ENCODE measurements around the gene PRUNE2.

The PRUNE2 gene

GRCh38 chr9:76620581-76620980 is 285.3 kb downstream of the PRUNE2 start:
- no peak for DNase-seq

- DNase-seq: no peak
Measured at GRCh38 chr9:76619640-76620039, 286.3 kb downstream of the PRUNE2 start.

DNA sequence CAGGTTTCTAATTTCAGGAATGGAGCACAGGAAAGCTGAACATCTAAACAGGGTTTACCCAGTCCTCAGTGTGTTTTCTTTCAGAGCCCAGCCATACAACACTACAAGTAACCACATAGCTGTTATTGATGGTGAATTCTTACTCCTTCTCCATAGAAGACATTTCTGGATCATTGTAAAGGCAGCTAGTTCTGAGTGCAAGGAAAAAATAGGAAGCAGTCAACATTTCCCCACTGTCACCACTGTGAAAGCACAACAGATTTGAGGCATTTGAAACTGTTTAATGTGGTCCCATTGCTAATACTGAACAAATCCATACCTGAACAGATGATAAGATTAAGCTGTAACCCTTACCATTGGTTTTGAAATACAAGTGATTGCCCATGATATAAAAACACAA is 286.7 kb downstream of the PRUNE2 start:
- no peak for DNase-seq

- no peak for DNase-seq
Measured at GRCh38 chr9:76618762-76619161, 287.2 kb downstream of the PRUNE2 start.

DNA sequence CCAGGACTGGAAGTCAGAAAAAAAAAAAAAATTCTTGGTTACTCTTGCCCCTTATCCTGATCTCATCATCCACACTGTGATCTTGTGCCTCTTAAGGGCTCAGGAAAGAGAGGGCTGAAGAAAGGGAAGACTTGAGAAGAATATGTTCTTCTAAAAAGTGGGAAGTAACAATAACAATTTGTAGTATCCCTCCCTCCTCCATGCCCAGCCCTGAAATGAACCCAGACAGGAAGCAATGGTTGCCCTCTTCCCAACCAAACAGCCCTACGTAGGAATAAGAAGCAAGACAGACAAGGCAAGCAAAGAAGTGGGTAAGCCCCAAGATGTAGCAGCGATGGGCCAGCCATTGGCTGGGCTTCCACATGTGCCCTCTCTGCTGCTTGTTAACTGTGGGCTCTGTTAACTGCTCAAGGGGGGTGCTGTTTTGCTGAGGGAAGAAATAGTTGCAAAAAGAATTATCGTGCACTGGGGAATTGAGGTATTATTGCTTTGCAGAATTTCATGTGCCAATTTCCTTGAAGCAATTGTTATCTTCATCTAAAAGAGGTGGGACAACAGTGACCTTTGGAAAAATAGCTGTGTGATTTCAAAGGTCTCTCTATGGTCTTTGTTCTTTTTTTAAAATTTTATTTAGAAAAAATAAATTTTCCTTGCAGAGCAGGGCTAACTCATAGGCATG is 288.3 kb downstream of the PRUNE2 start:
- DNase-seq: no peak

- no peak for DNase-seq
Measured at GRCh38 chr9:76616780-76617179, 289.1 kb downstream of the PRUNE2 start.

GRCh38 chr9:76615177-76615603 is 290.7 kb downstream of the PRUNE2 start:
- no peak for DNase-seq

- DNase-seq: no peak
Measured at GRCh38 chr9:76613974-76614373, 291.9 kb downstream of the PRUNE2 start.

DNA sequence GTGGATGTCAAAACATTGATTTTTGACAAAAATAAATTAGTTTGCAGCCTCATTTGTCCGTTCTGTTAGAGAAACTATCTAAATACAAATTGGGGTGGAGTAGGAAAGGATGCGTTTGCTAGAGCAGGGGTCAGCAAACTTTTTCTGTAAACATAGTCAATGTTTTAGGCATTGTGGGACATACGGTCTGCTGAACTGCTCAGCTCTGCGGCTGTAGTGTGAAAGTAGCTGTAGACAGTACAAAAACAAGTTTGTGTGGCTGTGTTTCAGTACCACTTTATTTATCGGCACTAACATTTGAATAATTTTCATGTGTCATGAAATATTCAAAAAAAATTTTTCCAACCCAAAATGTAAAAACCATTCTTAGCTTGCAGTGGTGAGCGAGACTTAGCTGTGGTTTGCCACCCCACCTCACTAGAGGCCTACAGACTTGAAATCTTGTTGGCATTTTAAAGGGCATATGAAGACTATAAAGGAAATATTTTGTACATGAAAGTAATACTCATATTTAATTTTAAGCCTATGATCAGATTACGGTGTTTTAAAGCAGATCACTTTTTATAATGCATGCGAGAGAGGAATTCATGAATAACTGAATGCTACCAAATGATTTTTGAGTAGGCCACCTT is 292.6 kb downstream of the PRUNE2 start:
- no peak for DNase-seq

- no peak for DNase-seq
Measured at GRCh38 chr9:76610011-76610352, 295.9 kb downstream of the PRUNE2 start.

DNA sequence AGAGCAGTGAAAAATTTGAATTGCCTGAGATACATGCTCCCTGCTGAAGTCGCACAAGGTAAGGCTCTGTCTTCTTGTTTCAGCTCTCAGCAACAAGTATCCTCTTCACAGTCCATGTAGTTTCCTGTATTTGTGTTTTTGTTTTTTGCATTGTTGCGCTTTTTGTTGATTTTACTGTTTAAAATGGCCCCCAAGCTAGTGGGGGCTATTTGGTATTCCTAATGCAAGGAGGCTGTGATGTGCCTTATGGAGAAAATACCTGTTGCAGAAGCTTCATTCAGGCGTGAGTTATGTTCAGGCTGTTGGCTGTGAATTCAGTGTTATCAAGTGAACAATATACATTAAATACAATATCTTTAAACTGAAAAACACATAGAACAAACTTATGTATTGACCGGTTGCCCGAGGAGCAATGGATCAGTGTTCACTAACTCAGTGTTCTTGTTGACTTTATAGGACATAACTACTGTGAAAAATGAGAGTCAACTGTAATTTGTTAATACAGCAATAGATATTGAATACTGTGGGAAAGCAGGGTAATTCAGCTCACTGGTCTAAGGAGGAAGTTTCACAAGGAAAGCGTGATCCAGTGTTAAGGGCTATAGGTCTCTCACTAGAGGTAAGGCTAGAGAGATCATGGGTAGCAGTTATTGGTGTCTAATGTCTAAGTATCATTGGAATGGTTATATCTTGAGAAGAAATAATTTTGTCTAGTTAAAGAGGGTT is 296.5 kb downstream of the PRUNE2 start:
- DNase-seq: no peak

DNA sequence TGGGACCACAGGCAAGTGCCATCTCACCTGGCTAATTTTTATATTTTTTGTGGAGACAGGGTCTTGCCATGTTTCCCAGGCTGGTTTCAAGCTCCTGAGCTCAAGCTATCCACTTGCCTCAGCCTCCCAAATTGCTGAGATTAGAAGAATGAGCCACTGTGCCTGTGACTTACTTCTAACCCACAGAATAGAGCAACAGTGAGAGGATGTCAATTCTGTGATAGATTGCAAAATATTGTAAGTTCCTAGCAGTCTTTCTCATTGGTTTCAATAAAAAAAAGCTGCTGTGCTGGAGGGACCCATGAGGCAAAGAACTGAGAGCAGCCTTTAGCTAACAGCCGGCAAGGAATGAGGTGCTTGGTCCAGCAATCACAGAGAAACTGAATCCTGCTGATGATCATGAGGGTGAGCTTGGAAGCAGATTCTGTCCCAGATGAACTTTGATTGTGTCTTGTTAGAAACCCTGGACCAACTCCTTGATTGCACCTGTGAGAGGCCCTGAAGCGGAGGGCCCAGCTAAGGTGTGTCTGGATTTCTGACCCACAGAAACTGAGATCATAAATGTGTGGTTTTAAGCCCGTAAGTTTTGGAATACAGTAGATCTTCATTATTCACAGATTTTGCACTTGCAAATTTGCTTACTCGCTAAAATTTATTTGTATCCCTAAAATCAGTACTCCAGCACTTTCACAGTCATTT is 297.2 kb downstream of the PRUNE2 start:
- DNase-seq: no peak

DNA sequence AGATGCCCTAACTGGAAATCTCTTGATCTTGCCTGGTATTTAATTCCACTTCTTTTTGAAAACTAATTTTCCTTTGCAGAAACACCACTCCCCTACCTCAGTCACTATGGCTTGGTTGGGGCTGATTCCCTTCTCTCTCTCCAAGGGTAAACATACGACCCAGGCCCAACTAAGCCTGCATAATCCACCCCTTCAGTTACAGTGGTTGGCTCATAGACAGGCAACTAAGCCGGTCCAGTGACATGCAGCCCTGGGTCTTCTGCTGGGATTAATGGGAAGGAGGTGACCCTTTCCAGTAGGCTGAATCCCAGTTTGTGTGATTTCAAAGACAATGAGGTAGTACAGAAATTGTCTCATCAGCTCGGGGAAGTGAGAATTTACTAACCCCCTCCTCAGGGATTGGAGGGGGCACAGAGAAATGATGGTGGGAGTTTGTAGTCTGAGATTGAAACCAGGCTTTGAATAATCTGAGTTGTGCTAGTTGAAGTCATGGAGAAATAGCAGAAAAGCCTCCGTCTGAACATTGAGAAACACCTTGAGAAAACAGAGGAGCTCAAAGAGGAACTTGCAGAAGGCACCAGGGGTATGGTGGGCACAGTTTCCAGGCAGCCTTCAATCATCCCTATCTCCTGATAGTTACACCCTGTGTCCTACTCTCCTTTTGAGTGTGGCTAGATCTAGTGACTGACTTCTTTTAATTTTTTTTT is 298.0 kb downstream of the PRUNE2 start:
- DNase-seq: no peak

GRCh38 chr9:76605321-76605900 is 300.5 kb downstream of the PRUNE2 start:
- no peak for DNase-seq

DNA sequence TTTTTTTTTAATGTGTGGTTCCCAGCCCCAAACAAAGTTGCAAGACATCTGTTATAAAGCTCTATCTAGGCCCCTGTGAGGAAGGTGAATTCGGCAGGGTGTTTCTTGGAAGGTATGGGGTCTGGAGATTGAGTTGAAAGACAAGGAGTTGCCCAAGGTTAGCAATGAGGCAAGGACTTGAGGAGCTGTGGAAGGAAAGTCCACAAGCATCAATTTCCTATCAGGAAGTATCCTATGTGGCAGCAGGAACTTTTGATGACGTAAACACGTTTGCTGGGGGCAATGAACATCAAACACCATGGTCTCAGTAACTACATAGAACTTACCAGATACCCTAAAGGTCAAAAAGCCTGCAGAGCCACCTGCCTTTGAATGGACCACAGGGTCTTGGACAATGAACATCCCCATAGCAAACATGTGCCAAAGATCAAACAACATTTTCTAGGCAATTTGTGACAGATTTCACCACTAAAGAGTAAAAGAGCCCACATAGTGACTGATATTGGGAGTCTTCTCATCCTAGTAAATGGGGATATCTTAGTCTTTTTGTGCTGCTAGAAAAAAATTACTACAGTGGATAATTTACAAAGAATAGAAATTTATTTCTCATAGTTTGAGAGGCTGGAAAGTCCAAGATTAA is 301.9 kb downstream of the PRUNE2 start:
- no peak for DNase-seq

DNA sequence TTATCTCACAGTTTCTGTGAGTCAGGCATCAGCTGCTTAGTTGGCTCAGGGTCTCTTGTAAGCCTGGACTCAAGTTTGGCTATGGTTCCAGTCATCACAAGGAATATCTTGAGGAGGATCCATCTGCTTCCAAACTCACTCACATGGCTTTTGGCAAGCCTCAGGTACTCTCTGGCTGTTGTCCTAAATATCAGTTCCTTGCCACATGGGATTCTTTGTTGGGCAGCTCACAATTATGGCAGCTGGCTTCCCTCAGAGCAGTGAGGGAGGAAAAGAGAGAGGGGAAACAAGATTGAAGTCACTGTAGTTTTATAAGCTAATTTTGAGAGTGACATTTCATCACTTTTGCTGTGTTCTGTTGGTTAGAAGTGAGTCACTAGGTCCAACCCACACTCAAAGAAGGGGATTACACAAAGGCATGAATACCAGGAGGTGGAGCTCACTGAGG is 302.4 kb downstream of the PRUNE2 start:
- DNase-seq: no peak

GRCh38 chr9:76602199-76602598 is 303.7 kb downstream of the PRUNE2 start:
- DNase-seq: no peak

GRCh38 chr9:76600007-76600615 is 305.8 kb downstream of the PRUNE2 start:
- no peak for DNase-seq

DNA sequence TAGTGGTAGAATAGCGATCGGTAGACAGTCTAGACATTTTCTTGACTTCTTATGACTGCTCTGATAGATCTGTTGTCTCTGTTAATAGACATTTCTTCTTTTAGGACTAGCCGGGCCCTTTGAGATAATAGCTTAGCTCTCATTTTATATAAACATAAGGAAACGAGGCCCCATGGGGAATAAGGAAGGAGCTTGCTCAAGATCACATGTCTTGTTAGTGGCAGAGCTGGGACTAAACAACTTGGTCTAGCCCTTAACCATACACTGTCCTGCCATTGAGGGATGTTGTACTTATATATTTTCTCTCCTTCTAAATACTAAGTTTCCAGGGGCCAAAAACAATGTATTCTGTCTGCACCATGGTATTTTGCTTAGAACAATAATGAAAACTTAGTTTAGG is 306.9 kb downstream of the PRUNE2 start:
- DNase-seq: no peak

DNA sequence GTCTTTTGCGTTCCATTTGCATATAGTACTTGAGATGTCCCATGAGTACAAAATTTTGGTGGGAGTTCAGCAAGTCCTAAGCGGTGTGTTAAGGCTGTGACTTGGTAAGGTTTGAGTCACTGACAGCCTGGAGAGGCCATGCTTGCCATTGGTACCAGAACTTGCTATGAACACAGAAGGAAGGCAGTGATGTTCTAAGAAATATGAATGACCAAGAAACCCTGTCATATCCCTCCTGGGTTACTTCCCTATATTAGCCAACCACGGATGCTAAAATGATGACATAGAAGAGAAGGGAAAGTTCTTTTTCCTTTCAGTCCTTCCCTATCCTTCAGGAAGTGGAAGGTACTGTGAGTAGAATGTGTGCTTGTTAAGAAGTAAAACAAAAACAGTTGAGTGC is 310.3 kb downstream of the PRUNE2 start:
- DNase-seq: no peak

DNA sequence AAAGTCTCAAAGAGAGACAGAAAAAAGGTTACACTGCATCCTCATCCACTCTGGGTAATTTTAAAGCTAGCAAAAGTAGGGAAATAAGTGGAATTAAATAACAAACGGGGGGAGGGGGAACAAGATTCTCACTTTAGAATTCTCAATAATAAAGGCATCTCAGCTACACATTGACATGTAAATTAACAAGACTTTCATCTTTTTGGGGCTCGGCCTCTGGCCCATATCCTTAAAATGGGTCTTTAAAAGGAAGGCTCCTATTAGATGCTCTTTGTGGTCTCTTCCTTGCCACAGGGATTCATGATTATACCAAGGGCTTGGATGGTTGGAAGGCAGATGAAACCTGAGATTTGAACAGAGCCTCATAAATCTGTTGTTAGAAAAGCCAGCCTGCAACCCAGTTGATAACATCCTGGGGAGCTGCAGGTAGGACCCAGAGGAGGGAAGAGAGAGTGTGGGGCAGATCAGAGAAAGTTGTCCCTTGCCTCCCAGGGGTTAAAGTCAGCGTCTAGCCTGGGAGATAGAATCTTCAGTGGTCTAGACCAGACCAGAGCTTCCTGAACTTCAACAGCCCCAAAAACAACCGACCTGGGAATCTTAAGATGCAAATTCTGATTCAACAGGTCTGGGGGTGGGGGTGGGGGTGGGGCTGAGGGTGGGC is 311.0 kb downstream of the PRUNE2 start:
- no peak for DNase-seq

Measured in T-helper 1 cell (primary cell).